SK-N-SH treated with all-trans-retinoic acid at 6 μM for 48 hours (cell line): Measurements from ENCODE around the gene EFNA4.

Experiments used
- ATAC-seq: fragments of 200-7000 bp; cut with Tn5 transposase; 3 replicates; pipeline ENCODE4 v1.9.1; 2020; ENCODE audit warnings: mild to moderate bottlenecking, moderate library complexity
- ARNTL ChIP-seq: fragments of 450-650 bp; formaldehyde crosslinking; IDR thresholded peaks from 2 replicates; pipeline ENCODE4 v1.5.0; 2020; ENCODE audit warnings: low read depth, mild to moderate bottlenecking, moderate library complexity, borderline replicate concordance
- BACH2 ChIP-seq: fragments of 250-450 bp; sonication (Bioruptor Pico); IDR thresholded peaks from 2 replicates; pipeline ENCODE4 v1.9.0; 2021; ENCODE audit warnings: mild to moderate bottlenecking, borderline replicate concordance
- CSDC2 ChIP-seq: fragments of 250-450 bp; sonication (Bioruptor Pico); IDR thresholded peaks from 2 replicates; pipeline ENCODE4 v1.5.0; 2020; ENCODE audit warnings: mild to moderate bottlenecking, moderate library complexity
- ESRRG ChIP-seq: fragments of 250-450 bp; sonication (Bioruptor Pico); IDR thresholded peaks from 2 replicates; pipeline ENCODE4 v1.6.1; 2021; ENCODE audit warnings: mild to moderate bottlenecking
- ISL1 ChIP-seq: fragments of 250-450 bp; sonication (Bioruptor Pico); IDR thresholded peaks from 2 replicates; pipeline ENCODE4 v2.1.2; 2022; ENCODE audit warnings: mild to moderate bottlenecking, moderate library complexity
- POU6F1 ChIP-seq: fragments of 250-450 bp; sonication (Bioruptor Pico); IDR thresholded peaks from 2 replicates; pipeline ENCODE4 v1.8.0; 2021; ENCODE audit warnings: low read depth, mild to moderate bottlenecking, moderate library complexity, borderline replicate concordance
- PPARA ChIP-seq: fragments of 250-450 bp; sonication (Bioruptor Pico); IDR thresholded peaks from 2 replicates; pipeline ENCODE4 v1.5.0; 2020; ENCODE audit warnings: mild to moderate bottlenecking, borderline replicate concordance
- RARB ChIP-seq: fragments of 250-450 bp; sonication (Bioruptor Pico); IDR thresholded peaks from 2 replicates; pipeline ENCODE4 v1.8.0; 2021; ENCODE audit warnings: mild to moderate bottlenecking, moderate library complexity
- SNAI2 ChIP-seq: fragments of 250-450 bp; sonication (Bioruptor Pico); IDR thresholded peaks from 2 replicates; pipeline ENCODE4 v1.5.0; 2020; ENCODE audit warnings: mild to moderate bottlenecking, moderate library complexity
- TCF4 ChIP-seq: fragments of 250-450 bp; sonication (Bioruptor Pico); IDR thresholded peaks from 2 replicates; pipeline ENCODE4 v1.8.0; 2021; ENCODE audit warnings: mild to moderate bottlenecking, moderate library complexity, borderline replicate concordance
- TOX ChIP-seq: fragments of 250-450 bp; sonication (Bioruptor Pico); IDR thresholded peaks from 2 replicates; pipeline ENCODE4 v1.8.0; 2021; ENCODE audit warnings: mild to moderate bottlenecking, moderate library complexity, borderline replicate concordance
- TSHZ2 ChIP-seq: fragments of 250-450 bp; sonication (Bioruptor Pico); IDR thresholded peaks from 2 replicates; pipeline ENCODE4 v1.5.0; 2020; ENCODE audit warnings: mild to moderate bottlenecking, moderate library complexity
- ZFP3 ChIP-seq: fragments of 250-450 bp; sonication (Bioruptor Pico); IDR thresholded peaks from 2 replicates; pipeline ENCODE4 v1.5.0; 2020; ENCODE audit warnings: mild to moderate bottlenecking, moderate library complexity
- ZFP30 ChIP-seq: fragments of 450-650 bp; formaldehyde crosslinking; IDR thresholded peaks from 2 replicates; pipeline ENCODE4 v1.5.0; 2022; ENCODE audit warnings: mild to moderate bottlenecking, moderate library complexity
- ZNF565 ChIP-seq: fragments of 450-650 bp; formaldehyde crosslinking; conservative IDR thresholded peaks from 2 replicates; pipeline ENCODE4 v1.5.0; 2020; ENCODE audit warnings: low read depth, mild to moderate bottlenecking, moderate library complexity
- ZNF70 ChIP-seq: fragments of 450-650 bp; formaldehyde crosslinking; IDR thresholded peaks from 2 replicates; pipeline ENCODE4 v1.5.0; 2020; ENCODE audit warnings: mild to moderate bottlenecking, moderate library complexity
- ZNF8 ChIP-seq: fragments of 450-650 bp; formaldehyde crosslinking; IDR thresholded peaks from 2 replicates; pipeline ENCODE4 v1.5.0; 2020; ENCODE audit warnings: mild to moderate bottlenecking, moderate library complexity
- TF ChIP-seq, protein P1 (sequence below): fragments of 250-450 bp; sonication (Bioruptor Pico); IDR thresholded peaks from 2 replicates; pipeline ENCODE4 v1.5.1; 2021; ENCODE audit warnings: mild to moderate bottlenecking, moderate library complexity
- TF ChIP-seq, protein P2 (sequence below): fragments of 250-450 bp; sonication (Bioruptor Pico); IDR thresholded peaks from 2 replicates; pipeline ENCODE4 v1.8.0; 2020; ENCODE audit warnings: mild to moderate bottlenecking, moderate library complexity, borderline replicate concordance

Gene EFNA4

GRCh38 chr1:155071701-155072100 is 8.2 kb downstream of the EFNA4 start:
- no peak for ATAC-seq
- TF ChIP-seq, protein P1, sequence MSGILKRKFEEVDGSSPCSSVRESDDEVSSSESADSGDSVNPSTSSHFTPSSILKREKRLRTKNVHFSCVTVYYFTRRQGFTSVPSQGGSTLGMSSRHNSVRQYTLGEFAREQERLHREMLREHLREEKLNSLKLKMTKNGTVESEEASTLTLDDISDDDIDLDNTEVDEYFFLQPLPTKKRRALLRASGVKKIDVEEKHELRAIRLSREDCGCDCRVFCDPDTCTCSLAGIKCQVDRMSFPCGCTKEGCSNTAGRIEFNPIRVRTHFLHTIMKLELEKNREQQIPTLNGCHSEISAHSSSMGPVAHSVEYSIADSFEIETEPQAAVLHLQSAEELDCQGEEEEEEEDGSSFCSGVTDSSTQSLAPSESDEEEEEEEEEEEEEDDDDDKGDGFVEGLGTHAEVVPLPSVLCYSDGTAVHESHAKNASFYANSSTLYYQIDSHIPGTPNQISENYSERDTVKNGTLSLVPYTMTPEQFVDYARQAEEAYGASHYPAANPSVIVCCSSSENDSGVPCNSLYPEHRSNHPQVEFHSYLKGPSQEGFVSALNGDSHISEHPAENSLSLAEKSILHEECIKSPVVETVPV = no peak
- TF ChIP-seq ZNF565 (CRISPR knock-in tag) (no peak), TOX (CRISPR knock-in tag) (no peak), BACH2 (CRISPR knock-in tag) (no peak), ZNF70 (CRISPR knock-in tag) (no peak), ARNTL (no peak), RARB (CRISPR knock-in tag) (no peak), TCF4 (CRISPR knock-in tag) (no peak), ZFP3 (no peak), ZFP30 (CRISPR knock-in tag) (no peak), ESRRG (CRISPR knock-in tag) (no peak), PPARA (CRISPR knock-in tag) (no peak)
- TF ChIP-seq, protein P2, sequence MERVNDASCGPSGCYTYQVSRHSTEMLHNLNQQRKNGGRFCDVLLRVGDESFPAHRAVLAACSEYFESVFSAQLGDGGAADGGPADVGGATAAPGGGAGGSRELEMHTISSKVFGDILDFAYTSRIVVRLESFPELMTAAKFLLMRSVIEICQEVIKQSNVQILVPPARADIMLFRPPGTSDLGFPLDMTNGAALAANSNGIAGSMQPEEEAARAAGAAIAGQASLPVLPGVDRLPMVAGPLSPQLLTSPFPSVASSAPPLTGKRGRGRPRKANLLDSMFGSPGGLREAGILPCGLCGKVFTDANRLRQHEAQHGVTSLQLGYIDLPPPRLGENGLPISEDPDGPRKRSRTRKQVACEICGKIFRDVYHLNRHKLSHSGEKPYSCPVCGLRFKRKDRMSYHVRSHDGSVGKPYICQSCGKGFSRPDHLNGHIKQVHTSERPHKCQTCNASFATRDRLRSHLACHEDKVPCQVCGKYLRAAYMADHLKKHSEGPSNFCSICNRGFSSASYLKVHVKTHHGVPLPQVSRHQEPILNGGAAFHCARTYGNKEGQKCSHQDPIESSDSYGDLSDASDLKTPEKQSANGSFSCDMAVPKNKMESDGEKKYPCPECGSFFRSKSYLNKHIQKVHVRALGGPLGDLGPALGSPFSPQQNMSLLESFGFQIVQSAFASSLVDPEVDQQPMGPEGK (CRISPR knock-in tag) = no peak

GRCh38 chr1:155072531-155073289 is 9.2 kb downstream of the EFNA4 start:
- TF ChIP-seq ZNF70 (CRISPR knock-in tag) (no peak), ARNTL (no peak)
- ATAC-seq = no peak

DNA sequence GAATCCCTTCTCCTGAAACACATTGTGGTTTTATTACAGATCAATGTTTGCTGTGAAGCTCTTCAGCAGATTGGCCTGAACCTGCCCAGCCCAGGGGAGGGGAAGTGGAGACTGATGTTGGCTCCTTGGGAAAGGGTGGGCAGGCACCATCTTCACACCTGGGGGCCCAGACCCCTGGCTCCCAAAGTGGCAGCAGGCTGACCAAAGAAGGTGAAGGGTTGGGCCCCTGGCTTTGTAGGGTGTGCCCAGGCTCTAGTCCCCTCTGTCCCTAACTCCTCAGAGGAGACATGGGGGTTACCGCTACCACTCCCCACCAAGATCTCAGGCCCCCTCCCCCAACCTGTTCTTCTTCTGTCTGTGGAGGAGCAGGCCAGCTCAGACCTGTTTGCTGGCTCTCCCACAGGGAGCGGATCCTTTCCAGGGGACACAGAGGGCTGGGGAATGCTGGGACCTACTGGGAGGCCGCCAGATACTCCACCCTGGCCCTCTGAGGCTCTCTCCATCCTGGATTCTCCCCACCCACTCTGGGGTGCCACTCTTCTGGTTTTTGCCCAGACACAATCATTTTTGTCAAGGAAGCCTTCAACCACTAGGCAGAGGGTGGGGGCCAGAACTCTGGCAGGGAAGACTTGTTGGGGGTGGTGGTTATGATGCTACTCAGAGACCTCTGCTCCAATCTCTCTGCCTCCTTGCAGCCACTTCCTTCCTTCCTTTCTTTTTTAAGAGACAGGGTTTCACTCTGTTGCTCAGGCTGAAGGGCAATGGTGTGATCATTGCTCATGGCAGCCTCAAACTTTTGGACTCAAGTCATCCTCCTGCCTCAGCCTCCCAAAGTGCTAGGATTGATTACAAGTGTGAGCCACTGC is 10.1 kb downstream of the EFNA4 start:
- no peak for TF ChIP-seq TOX (CRISPR knock-in tag)
- ATAC-seq = no peak

- no peak for ATAC-seq
- no peak for TF ChIP-seq RARB (CRISPR knock-in tag)
- TF ChIP-seq ZNF565 (CRISPR knock-in tag) = no peak
- no peak for TF ChIP-seq TOX (CRISPR knock-in tag)
- TF ChIP-seq ZNF70 (CRISPR knock-in tag) = no peak
- TF ChIP-seq BACH2 (CRISPR knock-in tag) = no peak
- no peak for TF ChIP-seq SNAI2 (CRISPR knock-in tag)
- TF ChIP-seq TSHZ2 (CRISPR knock-in tag) = no peak
- no peak for TF ChIP-seq ZFP30 (CRISPR knock-in tag)
- TF ChIP-seq ISL1 (CRISPR knock-in tag) = no peak
- no peak for TF ChIP-seq POU6F1 (CRISPR knock-in tag)
- no peak for TF ChIP-seq ZNF8
- TF ChIP-seq ZFP3 = no peak
- TF ChIP-seq CSDC2 (CRISPR knock-in tag) = no peak
Measured at GRCh38 chr1:155075535-155075934, 12.0 kb downstream of the EFNA4 start.
